Limb (tissue), 2 donors: ENCODE measurements around the gene TNRC18.
"Not testable (repeated sequence)": the region's sequence is repeated elsewhere in the genome, so short reads cannot be mapped to it uniquely, and the experiment has no call there.

Experiments
- DNase-seq, 2 donors: peaks; one replicate each; pipeline ENCODE4 v3.0.0-alpha.2; 2016; ENCODE audit errors: extremely low spot score in 2 of 2

Gene TNRC18

GRCh38 chr7:5423306-5423975, at the start of gene TNRC18:
Gene TNRC18 (minus strand): TSS chr7:5423834. CDS start chr7:5421246, 2,588 bp downstream.
- DNase-seq = no peak

GRCh38 chr7:5472432-5473315, 49.0 kb upstream of the TNRC18 start:
- DNase-seq = peak in 1 of 2 donors; percentile 18

- not testable (repeated sequence) for DNase-seq
These were observed 48.0 kb upstream of the TNRC18 start for GRCh38 chr7:5471623-5472022.

- peak in 1 of 2 donors; percentile 64 for DNase-seq
These were observed 47.2 kb upstream of the TNRC18 start for GRCh38 chr7:5470816-5471215.

GRCh38 chr7:5470167-5470532, 46.5 kb upstream of the TNRC18 start:
- no peak for DNase-seq

- no peak for DNase-seq
These were observed 45.9 kb upstream of the TNRC18 start for GRCh38 chr7:5469375-5470166.

- no peak for DNase-seq
These were observed 44.0 kb upstream of the TNRC18 start for GRCh38 chr7:5467645-5468044.

GRCh38 chr7:5466551-5466950, 42.9 kb upstream of the TNRC18 start:
- DNase-seq = no peak

- DNase-seq = no peak
These were observed 39.4 kb upstream of the TNRC18 start for GRCh38 chr7:5463031-5463430.

GRCh38 chr7:5462216-5462615, 38.6 kb upstream of the TNRC18 start:
- DNase-seq = no peak

GRCh38 chr7:5458921-5459480, 35.4 kb upstream of the TNRC18 start:
- no peak for DNase-seq

GRCh38 chr7:5457245-5457735, 33.7 kb upstream of the TNRC18 start:
- DNase-seq = no peak

- no peak for DNase-seq
These were observed 32.8 kb upstream of the TNRC18 start for GRCh38 chr7:5456409-5456808.

GRCh38 chr7:5455581-5456219, 32.1 kb upstream of the TNRC18 start:
- no peak for DNase-seq

GRCh38 chr7:5455175-5455574, 31.5 kb upstream of the TNRC18 start:
- no peak for DNase-seq

GRCh38 chr7:5454485-5454884, 30.9 kb upstream of the TNRC18 start:
- no peak for DNase-seq

- DNase-seq = no peak
These were observed 30.0 kb upstream of the TNRC18 start for GRCh38 chr7:5453566-5454075.

GRCh38 chr7:5452937-5453540, 29.4 kb upstream of the TNRC18 start:
- DNase-seq = peak in 1 of 2 donors; percentile 20

GRCh38 chr7:5452470-5452899, 28.9 kb upstream of the TNRC18 start:
- no peak for DNase-seq

- DNase-seq = no peak
These were observed 27.8 kb upstream of the TNRC18 start for GRCh38 chr7:5451391-5451790.
